HG03432 (cell line): Measurements from ENCODE around the gene CGREF1.

Source experiments
- ATAC-seq: cut with Tn5 transposase; IDR thresholded peaks from one replicate; pipeline ENCODE4 v1.9.1; 2021; ENCODE audit warnings: mild to moderate bottlenecking, moderate library complexity; ENCODE audit not compliant: unreplicated experiment

CGREF1 gene

GRCh38 chr2:27089111-27089954 lies 29.6 kb downstream of the CGREF1 start:
- ATAC-seq, result no peak

DNA sequence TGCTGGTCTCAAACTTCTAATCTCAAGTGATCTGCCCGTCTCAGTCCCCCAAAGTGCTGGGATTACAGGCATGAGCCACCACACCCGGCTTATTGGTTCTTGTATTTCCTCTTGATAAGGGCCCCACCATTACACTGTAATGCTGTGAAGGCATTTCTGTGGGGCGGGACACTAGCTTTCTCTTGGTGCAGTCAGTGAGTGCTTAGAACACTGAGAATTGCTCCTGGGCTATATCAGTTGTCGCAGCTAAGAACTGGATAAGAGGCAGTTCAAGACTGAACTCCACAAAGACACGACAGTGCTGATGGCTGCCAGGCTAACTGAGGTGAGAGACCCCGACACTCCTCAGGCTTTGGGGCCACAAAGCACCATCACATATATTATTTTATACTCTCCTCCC lies 30.3 kb downstream of the CGREF1 start:
- no peak for ATAC-seq

DNA sequence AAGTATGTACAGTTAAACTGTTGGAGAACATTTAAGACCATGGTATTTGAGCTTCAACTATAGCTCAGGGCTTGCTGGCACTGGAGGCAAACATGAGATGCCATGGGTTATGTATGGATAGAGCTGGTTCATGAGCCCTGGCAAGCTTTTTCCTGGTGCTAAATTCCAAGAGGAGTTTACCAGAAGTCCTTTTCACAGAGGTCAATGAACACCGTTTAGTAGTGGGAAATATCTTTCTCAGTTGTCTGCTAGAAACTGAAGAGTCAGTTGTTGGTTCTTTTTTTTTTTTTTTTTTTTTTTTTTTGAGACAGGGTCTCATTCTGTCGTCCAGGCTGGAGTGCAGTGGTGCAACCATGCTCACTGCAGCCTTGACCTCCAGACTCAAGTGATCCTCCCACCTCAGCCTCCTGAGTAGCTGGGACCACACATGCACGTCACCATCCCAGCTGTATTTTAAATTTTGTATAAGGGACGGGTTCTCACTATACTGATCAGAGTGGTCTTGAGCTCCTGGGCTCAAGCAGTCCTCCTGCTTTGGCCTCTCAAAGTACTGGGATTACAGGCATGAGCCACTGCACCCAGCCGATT lies 31.0 kb downstream of the CGREF1 start:
- ATAC-seq, result no peak

GRCh38 chr2:27086724-27087593 lies 32.0 kb downstream of the CGREF1 start, which contains the start of gene KHK:
Gene KHK (plus strand): TSS chr2:27086772. CDS start chr2:27087260, 488 bp downstream.
- ATAC-seq, result peak; percentile 17

- peak; percentile 83 for ATAC-seq
Measured at GRCh38 chr2:27086090-27086723, 32.7 kb downstream of the CGREF1 start.

DNA sequence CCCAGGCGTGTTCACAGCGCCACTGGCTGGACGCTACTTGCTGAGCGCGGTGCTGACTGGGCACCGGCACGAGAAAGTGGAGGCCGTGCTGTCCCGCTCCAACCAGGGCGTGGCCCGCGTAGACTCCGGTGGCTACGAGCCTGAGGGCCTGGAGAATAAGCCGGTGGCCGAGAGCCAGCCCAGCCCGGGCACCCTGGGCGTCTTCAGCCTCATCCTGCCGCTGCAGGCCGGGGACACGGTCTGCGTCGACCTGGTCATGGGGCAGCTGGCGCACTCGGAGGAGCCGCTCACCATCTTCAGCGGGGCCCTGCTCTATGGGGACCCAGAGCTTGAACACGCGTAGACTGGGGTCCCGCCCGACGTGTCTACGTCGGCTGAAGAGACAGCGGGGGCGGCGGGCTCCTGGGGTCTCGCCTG lies 33.2 kb downstream of the CGREF1 start:
- ATAC-seq, result peak; percentile 10

- ATAC-seq, result no peak
Measured at GRCh38 chr2:27085062-27085672, 33.8 kb downstream of the CGREF1 start.

DNA sequence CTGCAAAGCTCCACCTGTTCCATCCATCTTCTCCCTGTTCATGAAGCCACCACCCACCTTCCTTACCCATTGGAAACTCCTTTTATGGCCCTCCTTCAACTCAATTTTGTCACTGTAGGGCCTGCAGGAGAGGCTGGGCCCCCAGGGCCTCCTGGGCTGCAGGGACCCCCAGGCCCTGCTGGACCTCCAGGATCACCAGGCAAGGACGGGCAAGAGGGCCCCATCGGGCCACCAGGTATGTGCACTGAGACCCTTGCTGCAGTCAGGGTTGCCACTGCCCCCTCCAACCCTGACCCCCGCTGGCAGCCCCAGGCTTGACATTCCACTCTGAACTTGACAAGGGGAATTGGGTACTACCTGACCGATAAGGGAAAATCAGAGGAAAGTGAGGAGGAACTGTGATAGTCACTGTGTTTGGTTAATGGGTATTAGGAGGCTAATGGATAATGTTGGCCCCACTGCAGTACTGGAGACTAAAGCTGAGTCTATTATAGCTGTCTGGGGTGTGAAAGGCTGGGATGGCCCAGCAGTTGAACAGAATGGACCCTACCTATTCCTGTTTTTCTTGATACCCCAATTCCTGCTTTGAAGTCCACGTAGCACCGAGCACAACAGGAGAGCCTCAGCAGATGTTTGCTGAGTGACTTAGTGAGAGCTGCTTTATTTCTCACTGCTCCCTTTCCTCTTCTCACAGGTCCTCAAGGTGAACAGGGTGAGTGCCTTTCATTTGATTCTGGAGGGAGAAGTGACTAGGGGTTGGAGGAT lies 34.4 kb downstream of the CGREF1 start:
- no peak for ATAC-seq

DNA sequence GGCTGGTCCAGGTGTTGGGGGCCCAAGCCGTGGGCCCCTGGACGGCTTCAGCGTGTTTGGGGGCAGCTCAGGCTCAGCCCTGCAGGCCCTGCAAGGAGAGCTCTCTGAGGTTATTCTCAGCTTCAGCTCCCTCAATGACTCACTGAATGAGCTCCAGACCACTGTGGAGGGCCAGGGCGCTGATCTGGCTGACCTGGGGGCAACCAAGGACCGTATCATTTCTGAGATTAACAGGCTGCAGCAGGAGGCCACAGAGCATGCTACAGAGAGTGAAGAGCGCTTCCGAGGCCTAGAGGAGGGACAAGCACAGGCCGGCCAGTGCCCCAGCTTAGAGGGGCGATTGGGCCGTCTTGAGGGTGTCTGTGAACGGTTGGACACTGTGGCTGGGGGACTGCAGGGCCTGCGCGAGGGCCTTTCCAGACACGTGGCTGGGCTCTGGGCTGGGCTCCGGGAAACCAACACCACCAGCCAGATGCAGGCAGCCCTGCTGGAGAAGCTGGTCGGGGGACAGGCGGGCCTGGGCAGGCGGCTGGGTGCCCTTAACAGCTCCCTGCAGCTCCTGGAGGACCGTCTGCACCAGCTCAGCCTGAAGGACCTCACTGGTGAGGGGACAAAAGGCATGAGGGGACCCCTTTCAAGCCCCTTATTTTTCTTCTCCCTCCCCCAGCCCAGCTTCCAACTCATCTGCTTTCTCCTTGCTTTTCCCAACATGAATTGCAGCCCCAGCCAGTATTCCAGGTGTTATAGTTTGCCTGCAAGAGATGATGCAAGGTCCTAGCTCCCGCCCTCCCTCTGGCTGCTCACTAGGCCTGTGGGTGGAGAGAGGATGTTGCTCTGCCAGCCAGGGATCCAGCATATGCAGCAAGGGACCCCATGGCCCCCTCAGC lies 35.3 kb downstream of the CGREF1 start:
- no peak for ATAC-seq

- ATAC-seq, result no peak
Measured at GRCh38 chr2:27082773-27083409, 36.0 kb downstream of the CGREF1 start.

DNA sequence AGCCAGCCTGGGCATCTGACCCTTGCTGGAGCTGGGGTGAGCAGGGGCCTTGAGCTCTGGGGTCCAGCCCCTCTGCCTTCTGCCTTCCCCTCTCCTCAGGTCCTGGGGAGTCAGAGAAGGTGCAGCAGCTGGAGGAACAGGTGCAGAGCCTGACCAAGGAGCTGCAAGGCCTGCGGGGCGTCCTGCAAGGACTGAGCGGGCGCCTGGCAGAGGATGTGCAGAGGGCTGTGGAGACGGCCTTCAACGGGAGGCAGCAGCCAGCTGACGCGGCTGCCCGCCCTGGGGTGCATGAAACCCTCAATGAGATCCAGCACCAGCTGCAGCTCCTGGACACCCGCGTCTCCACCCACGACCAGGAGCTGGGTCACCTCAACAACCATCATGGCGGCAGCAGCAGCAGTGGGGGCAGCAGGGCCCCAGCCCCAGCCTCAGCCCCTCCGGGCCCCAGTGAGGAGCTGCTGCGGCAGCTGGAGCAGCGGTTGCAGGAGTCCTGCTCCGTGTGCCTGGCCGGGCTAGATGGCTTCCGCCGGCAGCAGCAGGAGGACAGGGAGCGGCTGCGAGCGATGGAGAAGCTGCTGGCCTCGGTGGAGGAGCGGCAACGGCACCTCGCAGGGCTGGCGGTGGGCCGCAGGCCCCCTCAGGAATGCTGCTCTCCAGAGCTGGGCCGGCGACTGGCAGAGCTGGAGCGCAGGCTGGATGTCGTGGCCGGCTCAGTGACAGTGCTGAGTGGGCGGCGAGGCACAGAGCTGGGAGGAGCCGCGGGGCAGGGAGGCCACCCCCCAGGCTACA lies 36.8 kb downstream of the CGREF1 start:
- no peak for ATAC-seq

GRCh38 chr2:27080603-27080936 lies 38.4 kb downstream of the CGREF1 start:
- no peak for ATAC-seq

DNA sequence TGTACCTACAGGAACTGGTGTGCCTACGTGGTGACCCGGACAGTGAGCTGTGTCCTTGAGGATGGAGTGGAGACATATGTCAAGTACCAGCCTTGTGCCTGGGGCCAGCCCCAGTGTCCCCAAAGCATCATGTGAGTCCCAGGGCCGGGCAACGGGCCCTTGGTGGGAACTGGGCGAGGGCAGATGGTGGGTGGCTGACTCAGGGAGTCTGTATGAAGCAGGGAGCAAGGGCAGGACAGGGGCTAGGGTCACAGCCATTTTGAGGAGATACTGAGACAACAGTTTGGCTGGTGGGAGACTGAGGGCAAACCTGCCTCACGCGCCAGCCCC lies 38.8 kb downstream of the CGREF1 start:
- no peak for ATAC-seq

GRCh38 chr2:27079233-27080139 lies 39.4 kb downstream of the CGREF1 start:
- ATAC-seq, result no peak

DNA sequence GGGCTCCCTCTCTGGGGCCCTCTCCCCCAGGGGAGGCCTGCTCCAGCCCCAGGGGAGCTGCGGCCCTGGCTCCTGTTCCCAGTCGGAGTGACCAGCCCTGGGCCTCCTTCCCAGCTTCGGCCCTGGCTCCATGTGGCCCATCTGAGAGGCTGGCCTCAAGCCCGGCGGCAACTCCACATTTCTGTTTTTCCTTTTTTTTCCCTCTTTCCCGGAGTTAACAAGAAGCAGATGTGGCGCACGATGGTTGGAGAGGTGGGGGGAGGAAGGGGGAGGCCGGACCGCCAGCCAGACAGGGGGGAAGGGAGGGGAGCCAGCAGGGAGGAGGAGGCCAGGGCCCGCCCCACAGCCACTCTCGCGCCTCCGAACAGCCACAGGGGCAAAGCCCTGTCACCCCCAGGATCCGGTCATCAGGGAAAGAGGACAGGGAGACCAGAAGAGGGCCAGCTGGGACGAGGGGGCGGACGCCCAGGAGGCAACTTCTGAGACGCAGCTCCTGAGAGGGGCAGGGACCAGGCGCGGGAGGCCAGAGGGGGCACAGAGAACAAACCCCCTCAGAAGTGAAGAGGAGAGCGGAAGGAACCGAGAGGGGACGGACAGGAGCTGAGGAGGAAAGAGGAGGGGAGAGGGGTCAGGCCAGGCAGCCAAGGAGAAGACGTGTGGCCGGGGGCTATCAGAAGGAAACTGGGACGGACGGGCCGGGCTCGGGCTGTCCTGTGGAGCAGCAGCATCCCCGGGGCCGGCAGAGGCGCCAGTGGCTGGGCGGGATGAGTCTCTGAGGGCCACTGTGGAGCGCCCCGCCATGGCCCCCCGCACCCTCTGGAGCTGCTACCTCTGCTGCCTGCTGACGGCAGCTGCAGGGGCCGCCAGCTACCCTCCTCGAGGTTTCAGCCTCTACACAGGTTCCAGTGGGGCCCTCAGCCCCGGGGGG lies 40.4 kb downstream of the CGREF1 start, which contains the start of gene EMILIN1:
EMILIN1 (plus strand) TSS at position 349 of the 928 bp plus-strand sequence; CDS start at position 800, 451 bp downstream.
- ATAC-seq, result no peak

GRCh38 chr2:27077231-27077630 lies 41.7 kb downstream of the CGREF1 start:
- no peak for ATAC-seq
